Measurements from ENCODE around the gene KRTAP5-3.

KRTAP5-3 gene

DNA sequence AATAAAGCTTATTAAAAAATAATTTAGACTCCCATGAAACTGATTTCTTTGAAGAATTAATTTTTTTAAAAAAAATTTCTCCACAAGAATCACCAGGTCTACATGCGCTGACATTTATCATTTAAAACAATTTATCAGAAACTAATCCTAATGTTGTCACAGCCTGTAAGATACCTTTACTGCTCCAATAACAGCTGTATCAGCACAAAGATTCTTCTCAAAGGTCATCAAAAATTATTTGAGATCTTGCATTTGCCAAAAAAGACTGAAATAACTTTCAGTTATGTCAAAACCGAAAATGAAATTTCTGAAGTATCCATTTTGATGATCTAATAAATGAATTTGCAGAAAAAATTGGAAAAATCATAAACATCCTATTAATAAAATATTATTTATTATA, 29.4 kb upstream of the KRTAP5-3 start:
- DNase-seq: no peak
- H3K4me3 ChIP-seq (ENCODE audit: control insufficient read depth in 1 of 7, extremely low read depth in 1 of 7, insufficient read depth in 4 of 7, low read depth in 2 of 7, low read length in 6 of 7): no peak overlapping the region
- peaks cover 0 to 3% (median 0%) of the 10 kb centered on the region in 4 experiments for H3K4me1 ChIP-seq (ENCODE audit: control extremely low read depth in 1 of 4, control insufficient read depth in 4 of 4, insufficient read depth in 4 of 4, low read length in 3 of 4)
- no peaks in the 10 kb centered on the region for H3K36me3 ChIP-seq (ENCODE audit: control insufficient read depth in 4 of 4, insufficient read depth in 4 of 4, low read length in 3 of 4)
- 100% methylated on average over 1 of the region's 2 CpGs for WGBS (ENCODE audit: insufficient coverage)
- CTCF ChIA-PET: interaction anchor here (1.5 to 7.1 kb wide), 4 partner anchors 10 to 196 kb away, joined by 4 to 45 read pairs (median 16); partner anchors contain the start of gene SYT8
- POLR2A ChIA-PET: no interaction called here
- H3K27me3 ChIP-seq (replicated peaks in 2 of 5; ENCODE audit: control insufficient read depth in 4 of 5, insufficient read depth in 5 of 5, low read length in 4 of 5): peaks cover 0 to 21% (median 7%) of the 10 kb centered on the region in 5 experiments
- no peak overlapping the region for H3K27ac ChIP-seq (ENCODE audit: insufficient read depth in 1 of 2, low read depth in 1 of 2, low read length in 2 of 2, poor library complexity in 1 of 2, severe bottlenecking in 2 of 2)
- no peaks in the 10 kb centered on the region for H3K9me3 ChIP-seq (ENCODE audit: control extremely low read depth in 1 of 5, control insufficient read depth in 4 of 5, insufficient read depth in 2 of 5, low read depth in 1 of 5, low read length in 4 of 5)

DNA sequence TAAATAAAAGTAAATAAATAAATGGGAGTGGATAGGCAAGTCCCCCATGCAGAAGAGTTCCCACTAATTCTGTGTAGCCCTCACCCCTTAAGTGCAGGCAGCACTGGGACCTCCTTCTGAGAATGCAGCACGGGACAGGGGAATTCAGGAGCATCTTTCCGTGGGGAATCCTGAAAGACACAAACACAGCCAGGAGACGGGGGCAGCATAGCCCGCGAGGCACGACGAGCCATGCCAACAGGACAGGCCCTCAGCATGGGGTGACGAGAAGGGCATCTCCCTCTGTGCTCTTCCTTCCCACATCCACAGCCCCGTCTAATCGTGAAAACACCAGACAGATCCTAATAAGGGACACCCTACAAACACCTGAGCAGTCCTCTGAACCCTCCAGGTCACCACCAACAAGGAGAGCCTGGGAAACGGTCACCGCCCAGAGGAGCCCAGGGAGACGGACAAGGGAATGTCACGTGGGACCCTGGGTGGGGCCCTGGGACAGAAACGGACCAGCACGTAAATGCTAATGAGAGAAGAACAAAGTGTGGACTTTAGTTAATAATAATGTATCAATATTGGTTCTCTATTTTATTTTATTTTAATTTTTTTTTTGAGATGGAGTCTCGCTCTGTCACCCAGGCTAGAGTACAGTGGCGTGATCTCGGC, 28.2 kb upstream of the KRTAP5-3 start:
- 96% methylated on average over 12 of the region's 19 CpGs for WGBS (ENCODE audit: insufficient coverage)
- no peak overlapping the region for H3K4me3 ChIP-seq (ENCODE audit: control insufficient read depth in 1 of 7, extremely low read depth in 1 of 7, insufficient read depth in 4 of 7, low read depth in 2 of 7, low read length in 6 of 7)
- POLR2A ChIA-PET: no interaction called here
- H3K27ac ChIP-seq (ENCODE audit: insufficient read depth in 1 of 2, low read depth in 1 of 2, low read length in 2 of 2, poor library complexity in 1 of 2, severe bottlenecking in 2 of 2): no peak overlapping the region
- peaks cover 0 to 33% (median 14%) of the 10 kb centered on the region in 5 experiments for H3K27me3 ChIP-seq (replicated peaks in 2 of 5; ENCODE audit: control insufficient read depth in 4 of 5, insufficient read depth in 5 of 5, low read length in 4 of 5)
- DNase-seq: no peak
- H3K36me3 ChIP-seq (ENCODE audit: control insufficient read depth in 4 of 4, insufficient read depth in 4 of 4, low read length in 3 of 4): no peaks in the 10 kb centered on the region
- H3K9me3 ChIP-seq (ENCODE audit: control extremely low read depth in 1 of 5, control insufficient read depth in 4 of 5, insufficient read depth in 2 of 5, low read depth in 1 of 5, low read length in 4 of 5): no peaks in the 10 kb centered on the region
- peaks cover 0 to 3% (median 0%) of the 10 kb centered on the region in 4 experiments for H3K4me1 ChIP-seq (ENCODE audit: control extremely low read depth in 1 of 4, control insufficient read depth in 4 of 4, insufficient read depth in 4 of 4, low read length in 3 of 4)
- CTCF ChIA-PET: interaction anchor here (5.0 kb wide), 1 partner anchor 197 kb away, joined by 25 read pairs; the partner anchor contains the start of gene SYT8

DNA sequence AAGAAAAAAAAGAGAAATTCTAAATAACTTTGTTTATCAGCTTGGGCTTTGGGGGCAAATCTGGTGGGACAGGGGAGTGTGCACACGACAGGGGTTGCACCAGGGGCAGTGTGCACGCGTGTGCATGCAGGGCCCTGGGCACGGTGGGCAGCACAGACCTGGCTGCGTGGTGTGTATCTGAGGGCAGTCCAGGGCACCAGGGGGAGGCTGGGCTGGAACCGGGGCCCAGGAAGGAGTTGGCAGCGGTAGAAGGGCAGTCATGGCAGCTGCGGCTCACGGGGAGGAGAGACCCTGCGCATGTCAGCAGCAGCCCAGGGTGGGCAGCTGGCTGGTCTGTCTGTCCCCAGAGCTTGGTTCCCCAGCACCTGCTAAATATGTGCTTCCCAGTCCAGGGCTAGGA, 25.6 kb upstream of the KRTAP5-3 start:
- CTCF ChIA-PET: no interaction called here
- peaks cover 0 to 34% (median 13%) of the 10 kb centered on the region in 5 experiments for H3K27me3 ChIP-seq (replicated peaks in 2 of 5; ENCODE audit: control insufficient read depth in 4 of 5, insufficient read depth in 5 of 5, low read length in 4 of 5)

DNA sequence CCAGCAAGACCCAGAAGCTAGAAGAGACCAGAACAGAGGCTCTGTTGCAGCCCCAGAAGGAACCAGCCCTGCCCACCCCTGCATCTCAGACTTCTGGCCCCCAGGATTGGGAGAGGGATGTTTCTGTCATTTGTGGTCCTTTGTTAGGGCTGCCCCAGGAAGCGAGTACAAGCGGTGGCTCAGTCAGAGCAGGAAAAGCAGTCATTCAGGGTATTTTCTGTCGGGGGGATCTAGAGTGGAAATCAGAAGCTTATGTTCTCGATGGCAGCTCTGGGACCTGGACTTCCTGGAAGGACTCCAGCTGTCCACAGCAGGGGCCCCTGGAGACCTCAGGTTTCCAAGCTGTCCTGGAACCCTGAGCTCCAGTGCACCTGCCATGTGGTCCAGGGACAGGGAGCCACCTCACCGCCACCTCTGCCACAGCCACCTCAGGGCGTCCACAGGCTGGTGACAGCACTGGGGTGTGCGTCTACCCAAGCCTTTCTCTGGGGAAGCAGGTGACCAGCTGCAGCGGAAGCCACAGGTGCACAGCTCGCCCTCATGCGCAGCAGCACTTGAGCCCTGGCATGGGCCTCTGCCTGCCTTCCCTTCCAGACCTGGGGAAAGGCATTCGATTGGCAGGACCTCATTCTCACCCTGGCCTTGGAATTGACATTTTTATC, 23.9 kb upstream of the KRTAP5-3 start:
- no peak for DNase-seq
- CTCF ChIA-PET: interaction anchor here (0.5 to 2.7 kb wide), 6 partner anchors 8 to 85 kb away, joined by 3 to 22 read pairs (median 4); no protein-coding TSS in a partner anchor
- no peak overlapping the region for H3K4me3 ChIP-seq (ENCODE audit: control insufficient read depth in 1 of 7, extremely low read depth in 1 of 7, insufficient read depth in 4 of 7, low read depth in 2 of 7, low read length in 6 of 7)
- peaks cover 0 to 47% (median 23%) of the 10 kb centered on the region in 5 experiments for H3K27me3 ChIP-seq (replicated peaks in 2 of 5; ENCODE audit: control insufficient read depth in 4 of 5, insufficient read depth in 5 of 5, low read length in 4 of 5)
- no peaks in the 10 kb centered on the region for H3K9me3 ChIP-seq (ENCODE audit: control extremely low read depth in 1 of 5, control insufficient read depth in 4 of 5, insufficient read depth in 2 of 5, low read depth in 1 of 5, low read length in 4 of 5)
- 78% methylated on average over 11 of the region's 11 CpGs for WGBS (ENCODE audit: insufficient coverage)
- H3K36me3 ChIP-seq (ENCODE audit: control insufficient read depth in 4 of 4, insufficient read depth in 4 of 4, low read length in 3 of 4): no peaks in the 10 kb centered on the region
- POLR2A ChIA-PET: no interaction called here
- H3K27ac ChIP-seq (ENCODE audit: insufficient read depth in 1 of 2, low read depth in 1 of 2, low read length in 2 of 2, poor library complexity in 1 of 2, severe bottlenecking in 2 of 2): no peak overlapping the region
- H3K4me1 ChIP-seq (ENCODE audit: control extremely low read depth in 1 of 4, control insufficient read depth in 4 of 4, insufficient read depth in 4 of 4, low read length in 3 of 4): peaks cover 0 to 9% (median 5%) of the 10 kb centered on the region in 4 experiments

More for the DNA sequence above, 25.6 kb upstream of the KRTAP5-3 start:
- Histone ChIP-seq H3K27ac (ENCODE audit: insufficient read depth in 1 of 2, low read depth in 1 of 2, low read length in 2 of 2, poor library complexity in 1 of 2, severe bottlenecking in 2 of 2) (no peak overlapping the region), H3K4me1 (ENCODE audit: control extremely low read depth in 1 of 4, control insufficient read depth in 4 of 4, insufficient read depth in 4 of 4, low read length in 3 of 4) (peaks cover 0 to 6% (median 3%) of the 10 kb centered on the region in 4 experiments), H3K4me3 (ENCODE audit: control insufficient read depth in 1 of 7, extremely low read depth in 1 of 7, insufficient read depth in 4 of 7, low read depth in 2 of 7, low read length in 6 of 7) (no peak overlapping the region), H3K36me3 (ENCODE audit: control insufficient read depth in 4 of 4, insufficient read depth in 4 of 4, low read length in 3 of 4) (no peaks in the 10 kb centered on the region), H3K9me3 (ENCODE audit: control extremely low read depth in 1 of 5, control insufficient read depth in 4 of 5, insufficient read depth in 2 of 5, low read depth in 1 of 5, low read length in 4 of 5) (no peaks in the 10 kb centered on the region)
- 94% methylated on average over 10 of the region's 10 CpGs for WGBS (ENCODE audit: insufficient coverage)
- DNase-seq: no peak
- POLR2A ChIA-PET: interaction anchor here (0.6 kb wide), 1 partner anchor 10 kb away, joined by 3 read pairs; no protein-coding TSS in a partner anchor

DNA sequence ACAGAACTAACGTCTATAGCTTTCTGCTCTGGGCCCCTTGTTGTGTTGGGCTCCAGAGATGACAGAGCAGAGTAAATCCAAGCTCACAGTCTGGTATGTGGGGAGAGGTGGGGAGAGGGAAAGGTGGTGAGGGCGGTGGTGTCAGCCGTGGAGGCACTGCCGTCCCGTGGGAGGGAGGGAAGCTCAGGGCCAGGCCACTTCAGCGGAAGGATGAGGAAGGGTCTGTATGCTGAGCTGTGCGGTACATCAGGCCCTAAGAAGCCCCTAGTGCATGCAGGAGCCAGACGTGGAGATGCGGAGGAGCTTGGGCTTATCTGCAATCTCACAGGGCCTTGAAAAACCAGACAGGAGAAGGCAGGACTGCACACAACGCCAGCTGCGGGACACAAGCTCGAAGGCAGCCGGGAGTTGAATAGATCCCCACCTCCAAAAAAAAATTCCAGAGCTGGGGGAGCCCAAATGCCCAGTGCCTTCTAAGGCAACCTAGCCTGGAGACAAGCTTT, 22.9 kb upstream of the KRTAP5-3 start:
- ChIA-PET CTCF (interaction anchor here (0.6 to 2.7 kb wide), 8 partner anchors 9 to 84 kb away, joined by 3 to 22 read pairs (median 3); partner anchors contain the start of gene KRTAP5-2), POLR2A (no interaction called here)
- H3K27me3 ChIP-seq (replicated peaks in 2 of 5; ENCODE audit: control insufficient read depth in 4 of 5, insufficient read depth in 5 of 5, low read length in 4 of 5): peaks cover 0 to 52% (median 24%) of the 10 kb centered on the region in 5 experiments
- no peak overlapping the region for H3K4me3 ChIP-seq (ENCODE audit: control insufficient read depth in 1 of 7, extremely low read depth in 1 of 7, insufficient read depth in 4 of 7, low read depth in 2 of 7, low read length in 6 of 7)
- peaks cover 0 to 9% (median 5%) of the 10 kb centered on the region in 4 experiments for H3K4me1 ChIP-seq (ENCODE audit: control extremely low read depth in 1 of 4, control insufficient read depth in 4 of 4, insufficient read depth in 4 of 4, low read length in 3 of 4)
- WGBS (ENCODE audit: insufficient coverage): 91% methylated on average over 13 of the region's 13 CpGs
- DNase-seq: no peak
- no peaks in the 10 kb centered on the region for H3K36me3 ChIP-seq (ENCODE audit: control insufficient read depth in 4 of 4, insufficient read depth in 4 of 4, low read length in 3 of 4)
- no peaks in the 10 kb centered on the region for H3K9me3 ChIP-seq (ENCODE audit: control extremely low read depth in 1 of 5, control insufficient read depth in 4 of 5, insufficient read depth in 2 of 5, low read depth in 1 of 5, low read length in 4 of 5)
- no peak overlapping the region for H3K27ac ChIP-seq (ENCODE audit: insufficient read depth in 1 of 2, low read depth in 1 of 2, low read length in 2 of 2, poor library complexity in 1 of 2, severe bottlenecking in 2 of 2)

DNA sequence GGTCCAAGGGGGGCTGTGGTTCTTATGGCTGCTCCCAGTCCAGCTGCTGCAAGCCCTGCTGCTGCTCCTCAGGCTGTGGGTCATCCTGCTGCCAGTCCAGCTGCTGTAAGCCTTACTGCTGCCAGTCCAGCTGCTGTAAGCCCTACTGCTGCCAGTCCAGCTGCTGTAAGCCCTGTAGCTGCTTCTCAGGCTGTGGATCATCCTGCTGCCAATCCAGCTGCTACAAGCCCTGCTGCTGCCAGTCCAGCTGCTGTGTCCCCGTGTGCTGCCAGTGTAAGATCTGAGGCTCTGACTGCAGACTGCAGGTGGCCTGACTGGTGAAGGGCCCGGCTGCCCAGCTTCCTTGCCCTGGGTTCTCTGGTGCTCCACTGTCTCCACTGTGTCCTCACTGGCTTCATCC, 22.0 kb upstream of the KRTAP5-3 start:
- 96% methylated on average over 2 of the region's 2 CpGs for WGBS (ENCODE audit: insufficient coverage)
- Histone ChIP-seq H3K9me3 (ENCODE audit: control extremely low read depth in 1 of 5, control insufficient read depth in 4 of 5, insufficient read depth in 2 of 5, low read depth in 1 of 5, low read length in 4 of 5) (no peaks in the 10 kb centered on the region), H3K27me3 (replicated peaks in 2 of 5; ENCODE audit: control insufficient read depth in 4 of 5, insufficient read depth in 5 of 5, low read length in 4 of 5) (peaks cover 0 to 58% (median 25%) of the 10 kb centered on the region in 5 experiments), H3K4me3 (ENCODE audit: control insufficient read depth in 1 of 7, extremely low read depth in 1 of 7, insufficient read depth in 4 of 7, low read depth in 2 of 7, low read length in 6 of 7) (no peak overlapping the region), H3K27ac (ENCODE audit: insufficient read depth in 1 of 2, low read depth in 1 of 2, low read length in 2 of 2, poor library complexity in 1 of 2, severe bottlenecking in 2 of 2) (no peak overlapping the region), H3K36me3 (ENCODE audit: control insufficient read depth in 4 of 4, insufficient read depth in 4 of 4, low read length in 3 of 4) (no peaks in the 10 kb centered on the region), H3K4me1 (ENCODE audit: control extremely low read depth in 1 of 4, control insufficient read depth in 4 of 4, insufficient read depth in 4 of 4, low read length in 3 of 4) (peaks cover 0 to 9% (median 5%) of the 10 kb centered on the region in 4 experiments)
- CTCF ChIA-PET: interaction anchor here (0.9 to 2.7 kb wide), 5 partner anchors 10 to 35 kb away, joined by 3 to 22 read pairs (median 3); no protein-coding TSS in a partner anchor
- no peak for DNase-seq
- POLR2A ChIA-PET: no interaction called here

Measured in common myeloid progenitor, CD34-positive (primary cell).